Pancreas (tissue), 10 donors: ENCODE results near the gene KIF16B. TPM values are rescaled to one million over a fixed set of nuclear protein-coding genes. Genes with fewer than 3 reads are reported as not detected.
A peak's percentile ranks its signal among the peaks of the same experiment; 100 is the strongest.

Source experiments
- ATAC-seq, 4 donors: fragments of 200-7000 bp; cut with Tn5 transposase; one replicate each; pipeline versions ENCODE4 v1.8.0 to v1.9.1; 2020; ENCODE audit warnings: mild to moderate bottlenecking in 4 of 4, moderate library complexity in 4 of 4
- DNase-seq, 6 donors: peaks; one replicate each; pipeline ENCODE4 v3.0.0-alpha.2; 2020
- FAIRE-seq: peaks from 2 replicates; lab custom pipeline; 2012; peaks lifted over from hg19 to GRCh38; lab: Jason Lieb, UNC
- H3K27ac ChIP-seq, 4 donors: fragments of 200-600 bp; sonication (generic); 1 replicate in 3 of 4; 2 replicates in 1 of 4; pipeline versions ENCODE4 v1.5.0 to v1.8.0; 2020
- H3K27me3 ChIP-seq, 4 donors: fragments of 200-600 bp; one replicate each; pipeline ENCODE4 v1.8.0; 2021
- H3K36me3 ChIP-seq, 3 donors: fragments of 200-600 bp; sonication (generic) in 1 of 3; one replicate each; pipeline versions ENCODE4 v1.5.0 to v1.8.0; 2020 to 2021
- H3K4me1 ChIP-seq, 3 donors: fragments of 200-600 bp; one replicate each; pipeline ENCODE4 v1.8.0; 2021
- H3K4me3 ChIP-seq, 4 donors: fragments of 200-600 bp; sonication (generic) in 2 of 4; one replicate each; pipeline versions ENCODE4 v1.5.0 to v1.8.0; 2020 to 2021
- H3K9me3 ChIP-seq, 4 donors: fragments of 200-600 bp; one replicate each; pipeline ENCODE4 v1.8.0; 2021
- CTCF ChIP-seq, 4 donors: fragments of 200-600 bp; sonication (generic) in 3 of 4; IDR thresholded peaks; one replicate each; pipeline versions ENCODE4 v1.5.0 to v1.8.0; 2021; ENCODE audit warnings: antibody characterized with exemption in 4 of 4
- WGBS, 2 donors: extraction: QIAGEN DNeasy Blood & Tissue Kit; methylation state at CpG; one replicate each; pipeline ENCODE4 v1.1.7; 2013; 5-methylcytosine and 5-hydroxymethylcytosine counted together
- intact Hi-C, 3 donors: fragments of 100-400 bp; cut with DNase I; formaldehyde crosslinking; loops; one replicate each; pipeline versions ENCODE4 v1.11.1 to v1.14.2; 2022
- polyA plus RNA-seq, 2 donors: library from polyadenylated mRNA; stranded (reverse); fragments of 200-250 nt; gene quantifications; one replicate each; pipeline ENCODE4 v1.2.3, GENCODE V29; 2013
- total RNA-seq, 6 donors: library from RNA; stranded (reverse); fragmentation: NEBNext Ultra II Directional in 4 of 6; extraction: Animal tissue kit (Norgen Biotek cat#: 25700) in 4 of 6; gene quantifications; one replicate each; pipeline versions ENCODE4 v1.2.1 to v1.2.4, GENCODE V29; 2021 to 2023
- donor health status: healthy with polysubstance abuse.
- donor health status: DM: no; HTN: no; CAD: no; lungs with moderate emphysema.
- donor health status: DM: no; HTN: no; CAD: no.
- donor health status: control.
- donor health status: control.
- donor health status: Bipolar disorder and iron deficiency.
- donor health status: DM: yes; HTN: yes; CAD: no.
- donor health status: DM: no; HTN: no; CAD: no.
- donor health status: DM: no; HTN: no; CAD: no.
- donor health status: DM: yes; HTN: yes; CAD: no.

Gene KIF16B
- total and polyA plus RNA-seq, 8 donors: 4.4 to 12.2 (median 7.3) TPM

- no peak for ATAC-seq
- no peak for FAIRE-seq
- H3K27ac ChIP-seq: no peak overlapping the region
These were observed 293.9 kb downstream of the KIF16B start for GRCh38 chr20:16279320-16279719.

GRCh38 chr20:16273812-16274555, 299.3 kb downstream of the KIF16B start:
- 33 to 38% methylated on average over 4 of the region's 4 CpGs for WGBS, 2 donors
- intact Hi-C loops: no loop called here
- no peak for FAIRE-seq

More at GRCh38 chr20:16279320-16279719, 293.9 kb downstream of the KIF16B start:
- no peak for DNase-seq
- no peaks in the 10 kb centered on the region for H3K27me3 ChIP-seq
- H3K4me3 ChIP-seq: no peak overlapping the region
- H3K9me3 ChIP-seq: no peaks in the 10 kb centered on the region
- intact Hi-C loops: no loop called here
- H3K36me3 ChIP-seq: no peaks in the 10 kb centered on the region
- 94% methylated on average over 5 of the region's 5 CpGs for WGBS, 2 donors
- no peak for TF ChIP-seq CTCF (IDR thresholded peaks at IDR 0.05)
- peaks cover 0 to 4% (median 0%) of the 10 kb centered on the region in 3 donors for H3K4me1 ChIP-seq

GRCh38 chr20:16272780-16273360, 300.4 kb downstream of the KIF16B start:
- no peak for TF ChIP-seq CTCF (IDR thresholded peaks at IDR 0.05)
- no peaks in the 10 kb centered on the region for H3K27me3 ChIP-seq
- H3K9me3 ChIP-seq: no peaks in the 10 kb centered on the region
- H3K36me3 ChIP-seq: no peaks in the 10 kb centered on the region
- no peak overlapping the region for H3K27ac ChIP-seq
- no peak for DNase-seq
- no peak overlapping the region for H3K4me3 ChIP-seq
- 96 to 97% methylated on average over 20 of the region's 20 CpGs for WGBS, 2 donors
- peaks cover 0 to 7% (median 7%) of the 10 kb centered on the region in 3 donors for H3K4me1 ChIP-seq
- no peak for FAIRE-seq
- ATAC-seq: no peak
- intact Hi-C loops: no loop called here

More at GRCh38 chr20:16273812-16274555, 299.3 kb downstream of the KIF16B start:
- H3K9me3 ChIP-seq: no peaks in the 10 kb centered on the region
- no peak for DNase-seq
- peaks cover 0 to 7% (median 7%) of the 10 kb centered on the region in 3 donors for H3K4me1 ChIP-seq
- no peaks in the 10 kb centered on the region for H3K27me3 ChIP-seq
- no peak overlapping the region for H3K4me3 ChIP-seq
- peak in 3 of 4 donors; percentile 52 to 70 (median 57) for ATAC-seq
- H3K36me3 ChIP-seq: no peaks in the 10 kb centered on the region
- H3K27ac ChIP-seq: peak overlapping the region in 1 of 4 donors; percentile 9
- TF ChIP-seq CTCF (IDR thresholded peaks at IDR 0.05): no peak

GRCh38 chr20:16271450-16271849, 301.8 kb downstream of the KIF16B start:
- no peaks in the 10 kb centered on the region for H3K27me3 ChIP-seq
- no peak overlapping the region for H3K27ac ChIP-seq
- ATAC-seq (no peak), FAIRE-seq (no peak), DNase-seq (no peak)
- TF ChIP-seq CTCF (IDR thresholded peaks at IDR 0.05): no peak
- no peak overlapping the region for H3K4me3 ChIP-seq
- H3K36me3 ChIP-seq: no peaks in the 10 kb centered on the region
- peaks cover 0 to 7% (median 7%) of the 10 kb centered on the region in 3 donors for H3K4me1 ChIP-seq
- no peaks in the 10 kb centered on the region for H3K9me3 ChIP-seq
- WGBS, 2 donors: 79 to 87% methylated on average over 1 of the region's 1 CpG
- intact Hi-C loops: no loop called here

GRCh38 chr20:16270989-16271388, 302.3 kb downstream of the KIF16B start:
- ATAC-seq (no peak), DNase-seq (no peak), FAIRE-seq (no peak)
- Histone ChIP-seq H3K9me3 (no peaks in the 10 kb centered on the region), H3K27ac (no peak overlapping the region), H3K4me3 (no peak overlapping the region), H3K4me1 (peaks cover 0 to 7% (median 7%) of the 10 kb centered on the region in 3 donors), H3K27me3 (no peaks in the 10 kb centered on the region), H3K36me3 (no peaks in the 10 kb centered on the region)
- intact Hi-C loops: no loop called here
- 90 to 92% methylated on average over 4 of the region's 4 CpGs for WGBS, 2 donors
- no peak for TF ChIP-seq CTCF (IDR thresholded peaks at IDR 0.05)
